H9 (cell line): ENCODE results near the gene ZNF526. TPM values are rescaled to one million over a fixed set of nuclear protein-coding genes. Genes with fewer than 3 reads are reported as not detected.

ENCODE experiments used
- DNase-seq: peaks from one replicate; pipeline ENCODE4 v3.0.0-alpha.2; 2017
- H2AFZ ChIP-seq: one replicate; pipeline ENCODE4 v1.6.1; 2013; ENCODE audit warnings: mild to moderate bottlenecking, low read length, control low read depth, moderate library complexity
- H2AK5ac ChIP-seq: 2 replicates; pipeline ENCODE4 v1.6.1; 2013; ENCODE audit warnings: low read length, control low read depth, mixed read lengths; ENCODE audit not compliant: insufficient read length
- H2BK120ac ChIP-seq: one replicate; pipeline ENCODE4 v1.6.1; 2013; ENCODE audit warnings: low read depth, mild to moderate bottlenecking, low read length, control low read depth, inconsistent platforms; ENCODE audit not compliant: poor library complexity, severe bottlenecking
- H2BK12ac ChIP-seq: 2 replicates; pipeline ENCODE4 v1.6.1; 2013; ENCODE audit warnings: low read length, control low read depth, mixed read lengths, low read depth; ENCODE audit not compliant: insufficient read length
- H2BK15ac ChIP-seq: 2 replicates; pipeline ENCODE4 v1.6.1; 2013; ENCODE audit warnings: low read depth, low read length, control low read depth
- H2BK20ac ChIP-seq: one replicate; pipeline ENCODE4 v1.6.1; 2013; ENCODE audit warnings: low read depth, mild to moderate bottlenecking, low read length, control low read depth, inconsistent platforms; ENCODE audit not compliant: poor library complexity, severe bottlenecking
- H2BK5ac ChIP-seq: 2 replicates; pipeline ENCODE4 v1.6.1; 2013; ENCODE audit warnings: low read length, control low read depth, mixed read lengths; ENCODE audit not compliant: insufficient read length
- H3K14ac ChIP-seq: 2 replicates; pipeline ENCODE4 v1.6.1; 2013; ENCODE audit warnings: low read length, control low read depth; ENCODE audit not compliant: insufficient read depth
- H3K18ac ChIP-seq: 2 replicates; pipeline ENCODE4 v1.6.1; 2013; ENCODE audit warnings: low read depth, mild to moderate bottlenecking, mixed read lengths, low read length, control low read depth; ENCODE audit not compliant: insufficient read length
- H3K23ac ChIP-seq: 2 replicates; pipeline ENCODE4 v1.6.1; 2013; ENCODE audit warnings: low read length, control low read depth, mixed read lengths, low read depth; ENCODE audit not compliant: insufficient read length
- H3K23me2 ChIP-seq: 2 replicates; pipeline ENCODE4 v1.6.1; 2013; ENCODE audit warnings: low read depth, mild to moderate bottlenecking, mixed read lengths, low read length, control low read depth; ENCODE audit not compliant: insufficient read length, poor library complexity, severe bottlenecking
- H3K27ac ChIP-seq: 2 replicates; pipeline ENCODE4 v1.5.1; 2013; ENCODE audit warnings: low read length, control low read depth, mixed read lengths, low read depth; ENCODE audit not compliant: insufficient read length
- H3K27me3 ChIP-seq: 2 replicates; pipeline ENCODE4 v1.6.1; 2013; ENCODE audit warnings: low read length, control low read depth, inconsistent platforms; ENCODE audit not compliant: insufficient read depth
- H3K4ac ChIP-seq: 2 replicates; pipeline ENCODE4 v1.6.1; 2013; ENCODE audit warnings: low read depth, mild to moderate bottlenecking, control low read depth, inconsistent platforms, low read length, moderate library complexity
- H3K4me1 ChIP-seq: 2 replicates; pipeline ENCODE4 v1.6.1; 2013; ENCODE audit warnings: low read length, control low read depth, inconsistent platforms; ENCODE audit not compliant: insufficient read depth
- H3K4me2 ChIP-seq: 2 replicates; pipeline ENCODE4 v1.6.1; 2013; ENCODE audit warnings: low read length, control low read depth, mixed read lengths; ENCODE audit not compliant: insufficient read length, insufficient read depth
- H3K56ac ChIP-seq: 2 replicates; pipeline ENCODE4 v1.6.1; 2013; ENCODE audit warnings: low read depth, mild to moderate bottlenecking, mixed read lengths, low read length, control low read depth; ENCODE audit not compliant: insufficient read length
- H3K79me1 ChIP-seq: 2 replicates; pipeline ENCODE4 v1.6.1; 2013; ENCODE audit warnings: low read depth, mild to moderate bottlenecking, moderate library complexity, low read length, control low read depth, inconsistent platforms; ENCODE audit not compliant: insufficient read depth, poor library complexity, severe bottlenecking
- H3K79me2 ChIP-seq: 2 replicates; pipeline ENCODE4 v1.6.1; 2013; ENCODE audit warnings: low read length, control low read depth, inconsistent platforms; ENCODE audit not compliant: insufficient read depth
- H3K9ac ChIP-seq: 2 replicates; pipeline ENCODE4 v1.6.1; 2013; ENCODE audit warnings: low read length, control low read depth, mixed read lengths; ENCODE audit not compliant: insufficient read length; ENCODE audit errors: extremely low read depth
- H3K9me3 ChIP-seq: one replicate; pipeline ENCODE4 v1.6.1; 2013; ENCODE audit warnings: low read depth, low read length, inconsistent platforms; ENCODE audit not compliant: control insufficient read depth
- H3T11ph ChIP-seq: one replicate; pipeline ENCODE4 v1.6.1; 2013; ENCODE audit warnings: mild to moderate bottlenecking, low read length, control low read depth, inconsistent platforms
- H4K20me1 ChIP-seq: one replicate; pipeline ENCODE4 v1.6.1; 2013; ENCODE audit not compliant: control insufficient read depth, insufficient read length, insufficient read depth
- H4K5ac ChIP-seq: 2 replicates; pipeline ENCODE4 v1.6.1; 2013; ENCODE audit warnings: low read depth, mild to moderate bottlenecking, mixed read lengths, low read length, control low read depth; ENCODE audit not compliant: insufficient read length
- H4K8ac ChIP-seq: replicated peaks from 2 replicates; pipeline ENCODE4 v1.6.1; 2013; ENCODE audit warnings: low read length, control low read depth, mixed read lengths, low read depth; ENCODE audit not compliant: insufficient read length
- H4K91ac ChIP-seq: 2 replicates; pipeline ENCODE4 v1.6.1; 2013; ENCODE audit warnings: low read depth, mild to moderate bottlenecking, moderate library complexity, mixed read lengths, low read length, control low read depth; ENCODE audit not compliant: insufficient read length
- H3K27ac Mint-ChIP-seq, 3 experiments: 2 replicates in 2 of 3; 3 replicates in 1 of 3; pipeline ENCODE4 v1.8.0; 2020 to 2021; ENCODE audit warnings: mixed read lengths in 3 of 3, mild to moderate bottlenecking in 1 of 3, moderate library complexity in 1 of 3
- H3K27me3 Mint-ChIP-seq: 2 replicates; pipeline ENCODE4 v1.8.0; 2021; ENCODE audit warnings: low read depth, mild to moderate bottlenecking, moderate library complexity, mixed read lengths
- H3K36me3 Mint-ChIP-seq, 3 experiments: 2 replicates in 2 of 3; 3 replicates in 1 of 3; pipeline ENCODE4 v1.8.0; 2020 to 2021; ENCODE audit warnings: low read depth in 3 of 3, mixed read lengths in 3 of 3; ENCODE audit not compliant: insufficient read depth in 1 of 3
- H3K4me1 Mint-ChIP-seq, 2 experiments: 2 replicates each; pipeline ENCODE4 v1.8.0; 2020; ENCODE audit warnings: mixed read lengths in 2 of 2
- H3K4me3 Mint-ChIP-seq, 2 experiments: 2 replicates in 1 of 2; 3 replicates in 1 of 2; pipeline ENCODE4 v1.8.0; 2020 to 2021; ENCODE audit warnings: mild to moderate bottlenecking in 2 of 2, mixed read lengths in 2 of 2, moderate library complexity in 1 of 2
- H3K9me3 Mint-ChIP-seq, 2 experiments: 2 replicates in 1 of 2; 3 replicates in 1 of 2; pipeline ENCODE4 v1.8.0; 2020; ENCODE audit warnings: mild to moderate bottlenecking in 2 of 2, mixed read lengths in 2 of 2, moderate library complexity in 1 of 2
- CTCF ChIP-seq: fragments of 200-600 bp; sonication (generic); conservative IDR thresholded peaks from 3 replicates; pipeline ENCODE4 v1.8.0; 2021; ENCODE audit warnings: antibody characterized with exemption, mild to moderate bottlenecking
- WGBS: extraction: QIAGEN DNeasy Blood & Tissue Kit; methylation state at CpG from one replicate; pipeline ENCODE4 v1.1.7; 2013; ENCODE audit warnings: missing lambda C conversion rate, low lambda C conversion rate, mixed read lengths; ENCODE audit not compliant: insufficient read length; ENCODE audit errors: extremely low coverage; 5-methylcytosine and 5-hydroxymethylcytosine counted together
- total RNA-seq: library from RNA; stranded (reverse); gene quantifications from 2 replicates; pipeline ENCODE4 v1.2.1, GENCODE V29; 2021

ZNF526 gene
- total RNA-seq, 1 experiment from 2014 or later = 20.5 TPM

GRCh38 chr19:42196011-42197001 is 23.8 kb upstream of the ZNF526 start:
- H3K56ac ChIP-seq = no peak overlapping the region
- H2BK15ac ChIP-seq = no peak overlapping the region
- DNase-seq = peak; percentile 74
- H3K14ac ChIP-seq = no peak overlapping the region; the same call in 1 of the 2 replicates
- no peak overlapping the region for H3T11ph ChIP-seq
- no CpG with 5 or more reads among the region's 47 CpGs for WGBS
- peaks cover 30 to 57% (median 53%) of the 10 kb centered on the region in 3 experiments for H3K36me3 Mint-ChIP-seq
- no peak overlapping the region for H4K5ac ChIP-seq
- no peak overlapping the region for H2AFZ ChIP-seq
- no peak overlapping the region for H4K8ac ChIP-seq
- no peak overlapping the region for H4K91ac ChIP-seq
- no peaks in the 10 kb centered on the region for H3K9me3 ChIP-seq
- H2BK20ac ChIP-seq = no peak overlapping the region
- H3K4me1 ChIP-seq = peaks cover 4% of the 10 kb centered on the region; the same call in 1 of the 2 replicates
- H3K23ac ChIP-seq = no peak overlapping the region
- peaks cover 6 to 8% of the 10 kb centered on the region in 2 experiments; a peak in 4 of 5 replicates for H3K9me3 Mint-ChIP-seq
- no peak overlapping the region for H2BK120ac ChIP-seq
- H3K79me1 ChIP-seq = no peaks in the 10 kb centered on the region
- no peak overlapping the region for H2BK12ac ChIP-seq
- no peak overlapping the region for H3K18ac ChIP-seq
- H3K4me1 Mint-ChIP-seq = peaks cover 24 to 38% of the 10 kb centered on the region in 2 experiments
- H3K27me3 Mint-ChIP-seq = peaks cover 25% of the 10 kb centered on the region
- H3K27ac Mint-ChIP-seq = peak overlapping the region in 1 of 3 experiments; percentile 7; a peak in 3 of 7 replicates
- H3K27ac ChIP-seq = no peak overlapping the region
- TF ChIP-seq CTCF = no peak
- H3K9ac ChIP-seq = no peak overlapping the region
- no peak overlapping the region for H3K4me3 Mint-ChIP-seq
- H4K20me1 ChIP-seq = no peaks in the 10 kb centered on the region
- H2AK5ac ChIP-seq = no peak overlapping the region
- H3K23me2 ChIP-seq = no peaks in the 10 kb centered on the region
- H3K4me2 ChIP-seq = no peak overlapping the region
- H2BK5ac ChIP-seq = no peak overlapping the region
- H3K79me2 ChIP-seq = no peaks in the 10 kb centered on the region
- H3K27me3 ChIP-seq = no peaks in the 10 kb centered on the region
- H3K4ac ChIP-seq = no peak overlapping the region
